ENCODE measurements around the gene CZIB.

The CZIB gene

GRCh38 chr1:53220171-53220961, at the start of gene CZIB:
Gene CZIB, minus strand, starts transcription at chr1:53220634. Its CDS starts 59 bp downstream, at chr1:53220575.
- DNase-seq: peak; percentile 97

GRCh38 chr1:53270107-53270506, 49.7 kb upstream of the CZIB start:
- no peak for DNase-seq

GRCh38 chr1:53267761-53268160, 47.3 kb upstream of the CZIB start:
- no peak for DNase-seq

GRCh38 chr1:53266038-53266437, 45.6 kb upstream of the CZIB start:
- DNase-seq: no peak

GRCh38 chr1:53265581-53265980, 45.1 kb upstream of the CZIB start:
- DNase-seq: no peak

- DNase-seq: no peak
Observed at GRCh38 chr1:53264048-53264447, 43.6 kb upstream of the CZIB start.

GRCh38 chr1:53262000-53262399, 41.6 kb upstream of the CZIB start:
- no peak for DNase-seq

- no peak for DNase-seq
Observed at GRCh38 chr1:53260631-53261247, 40.3 kb upstream of the CZIB start.

- no peak for DNase-seq
Observed at GRCh38 chr1:53259932-53260331, 39.5 kb upstream of the CZIB start.

GRCh38 chr1:53258216-53258615, 37.8 kb upstream of the CZIB start:
- no peak for DNase-seq

GRCh38 chr1:53257454-53258081, 37.1 kb upstream of the CZIB start:
- DNase-seq: no peak

- no peak for DNase-seq
Observed at GRCh38 chr1:53256511-53257453, 36.3 kb upstream of the CZIB start.

- DNase-seq: no peak
Observed at GRCh38 chr1:53255031-53255430, 34.6 kb upstream of the CZIB start.

- no peak for DNase-seq
Observed at GRCh38 chr1:53254011-53254640, 33.7 kb upstream of the CZIB start.

- DNase-seq: no peak
Observed at GRCh38 chr1:53250325-53250724, 29.9 kb upstream of the CZIB start.

- DNase-seq: no peak
Observed at GRCh38 chr1:53249706-53250105, 29.3 kb upstream of the CZIB start.

- DNase-seq: no peak
Observed at GRCh38 chr1:53246261-53247134, 26.1 kb upstream of the CZIB start.

GRCh38 chr1:53244141-53244540, 23.7 kb upstream of the CZIB start:
- DNase-seq: no peak

GRCh38 chr1:53242381-53242780, 21.9 kb upstream of the CZIB start:
- no peak for DNase-seq

GRCh38 chr1:53241828-53242227, 21.4 kb upstream of the CZIB start:
- DNase-seq: no peak

Data from stimulated activated CD4-positive, alpha-beta T cell treated with anti-CD3 and anti-CD28 coated beads, Interleukin-4, amount 100 ng/mL, for 24 hours (primary cell).